Activated naive CD8-positive, alpha-beta T cell treated with anti-CD3 and anti-CD28 coated beads, Interleukin-2, amount 50 U/mL, for 16 hours (primary cell): ENCODE measurements around the gene ATF4.
A peak's percentile ranks its signal among the peaks of the same experiment; 100 is the strongest.
"Not testable (repeated sequence)": the region's sequence is repeated elsewhere in the genome, so short reads cannot be mapped to it uniquely, and the experiment has no call there.

Experiments used
- DNase-seq: peaks from one replicate; pipeline ENCODE4 v3.0.0-alpha.2; 2020; ENCODE audit warnings: low read depth, low spot score

ATF4 gene

GRCh38 chr22:39510529-39511149 lies 9.7 kb upstream of the ATF4 start:
- no peak for DNase-seq

GRCh38 chr22:39511226-39511625 lies 9.1 kb upstream of the ATF4 start:
- no peak for DNase-seq

- no peak for DNase-seq
These were observed 8.3 kb upstream of the ATF4 start for GRCh38 chr22:39512026-39512425.

- no peak for DNase-seq
These were observed 6.6 kb upstream of the ATF4 start for GRCh38 chr22:39513791-39514190.

- DNase-seq: no peak
These were observed 5.9 kb upstream of the ATF4 start for GRCh38 chr22:39514373-39514973.

- DNase-seq: no peak
These were observed 4.9 kb upstream of the ATF4 start for GRCh38 chr22:39515266-39516050.

- no peak for DNase-seq
These were observed 2.9 kb upstream of the ATF4 start for GRCh38 chr22:39517470-39517869.

- DNase-seq: no peak
These were observed 2.1 kb upstream of the ATF4 start for GRCh38 chr22:39518144-39518786.

- no peak for DNase-seq
These were observed 1.2 kb upstream of the ATF4 start for GRCh38 chr22:39518996-39519680.

- peak; percentile 89 for DNase-seq
These were observed 609 bp upstream of the ATF4 start for GRCh38 chr22:39519681-39520225.

- not testable (repeated sequence) for DNase-seq
These were observed 934 bp downstream of the ATF4 start for GRCh38 chr22:39521106-39521885.

- not testable (repeated sequence) for DNase-seq
These were observed 1.7 kb downstream of the ATF4 start for GRCh38 chr22:39522091-39522490.

- no peak for DNase-seq
These were observed 2.4 kb downstream of the ATF4 start for GRCh38 chr22:39522567-39523300.

GRCh38 chr22:39524089-39524752 lies 3.9 kb downstream of the ATF4 start:
- DNase-seq: no peak

- DNase-seq: no peak
These were observed 4.6 kb downstream of the ATF4 start for GRCh38 chr22:39524753-39525657.

GRCh38 chr22:39525658-39525975 lies 5.3 kb downstream of the ATF4 start:
- no peak for DNase-seq

GRCh38 chr22:39526736-39527171 lies 6.4 kb downstream of the ATF4 start:
- DNase-seq: no peak

- DNase-seq: no peak
These were observed 7.2 kb downstream of the ATF4 start for GRCh38 chr22:39527481-39527961.
